Glutamatergic neuron (in vitro differentiated cells): ENCODE measurements around the gene MYOF. TPM values are rescaled to one million over a fixed set of nuclear protein-coding genes. Genes with fewer than 3 reads are reported as not detected.

ENCODE experiments used
- DNase-seq: peaks from one replicate; pipeline ENCODE4 v3.0.0; 2022
- H3K27ac Mint-ChIP-seq: one replicate; pipeline ENCODE4 v1.8.0; 2020; ENCODE audit warnings: mild to moderate bottlenecking, mixed read lengths, inconsistent platforms; ENCODE audit not compliant: unreplicated experiment
- H3K27me3 Mint-ChIP-seq: one replicate; pipeline ENCODE4 v1.8.0; 2020; ENCODE audit warnings: mild to moderate bottlenecking, moderate library complexity, mixed read lengths, inconsistent platforms; ENCODE audit not compliant: unreplicated experiment
- H3K36me3 Mint-ChIP-seq: one replicate; pipeline ENCODE4 v1.8.0; 2020; ENCODE audit warnings: mild to moderate bottlenecking, mixed read lengths, inconsistent platforms; ENCODE audit not compliant: unreplicated experiment
- H3K4me1 Mint-ChIP-seq: one replicate; pipeline ENCODE4 v1.8.0; 2020; ENCODE audit warnings: mild to moderate bottlenecking, low read depth, mixed read lengths, inconsistent platforms; ENCODE audit not compliant: unreplicated experiment
- H3K4me3 Mint-ChIP-seq: one replicate; pipeline ENCODE4 v1.8.0; 2020; ENCODE audit warnings: mild to moderate bottlenecking, mixed read lengths, inconsistent platforms; ENCODE audit not compliant: unreplicated experiment
- H3K9me3 Mint-ChIP-seq: one replicate; pipeline ENCODE4 v1.8.0; 2020; ENCODE audit warnings: mild to moderate bottlenecking, moderate library complexity, mixed read lengths, inconsistent platforms; ENCODE audit not compliant: unreplicated experiment
- total RNA-seq: library from RNA; stranded (reverse); fragmentation: NEBNext Ultra II Directional; extraction: Animal tissue kit (Norgen Biotek cat#: 25700); gene quantifications from one replicate; pipeline ENCODE4 v1.2.1, GENCODE V29; 2021; ENCODE audit not compliant: unreplicated experiment
- TF ChIP-seq, protein P1 (sequence below): fragments of 200-600 bp; sonication (generic); IDR thresholded peaks from one replicate; pipeline ENCODE4 v1.5.0; 2021; ENCODE audit not compliant: partially characterized antibody, unreplicated experiment

The MYOF gene
- total RNA-seq, 1 donor from 2014 or later = 0.42 TPM

DNA sequence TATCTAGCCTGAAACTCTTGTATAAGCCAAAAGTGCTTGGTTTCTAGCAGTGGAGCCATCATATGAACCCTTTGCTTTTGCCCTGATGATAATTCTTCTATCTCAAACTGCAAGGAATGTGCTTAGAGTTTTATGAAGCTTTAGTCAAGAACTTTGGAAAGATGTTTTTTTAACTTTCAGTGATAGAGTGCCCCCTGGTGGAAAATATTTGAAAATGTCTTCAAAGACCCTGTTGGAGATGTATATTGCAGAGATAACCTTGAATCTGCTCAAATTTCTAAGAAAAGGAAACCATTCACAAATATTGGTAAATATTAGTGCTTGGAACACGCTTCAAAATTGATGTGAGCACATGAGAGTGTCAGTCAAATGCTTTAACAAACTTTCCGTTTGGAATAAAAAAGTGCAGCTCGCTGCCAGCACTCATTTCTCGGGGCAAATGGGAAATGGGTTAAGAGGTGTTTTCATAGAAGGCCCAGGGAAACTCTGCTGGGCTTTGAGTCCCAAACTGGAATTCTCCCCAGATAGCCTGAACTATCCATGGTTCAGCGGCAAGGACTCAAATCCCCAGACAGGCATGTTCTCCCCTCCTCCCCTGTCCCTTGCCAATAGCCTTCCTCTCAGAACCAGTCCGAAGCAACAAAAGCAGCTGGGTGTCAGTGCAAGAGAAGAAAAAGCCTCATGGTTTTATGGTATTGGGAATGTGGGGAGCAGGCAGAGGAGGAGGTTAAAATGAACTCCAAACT lies 129.3 kb downstream of the MYOF start:
- TF ChIP-seq, protein P1, sequence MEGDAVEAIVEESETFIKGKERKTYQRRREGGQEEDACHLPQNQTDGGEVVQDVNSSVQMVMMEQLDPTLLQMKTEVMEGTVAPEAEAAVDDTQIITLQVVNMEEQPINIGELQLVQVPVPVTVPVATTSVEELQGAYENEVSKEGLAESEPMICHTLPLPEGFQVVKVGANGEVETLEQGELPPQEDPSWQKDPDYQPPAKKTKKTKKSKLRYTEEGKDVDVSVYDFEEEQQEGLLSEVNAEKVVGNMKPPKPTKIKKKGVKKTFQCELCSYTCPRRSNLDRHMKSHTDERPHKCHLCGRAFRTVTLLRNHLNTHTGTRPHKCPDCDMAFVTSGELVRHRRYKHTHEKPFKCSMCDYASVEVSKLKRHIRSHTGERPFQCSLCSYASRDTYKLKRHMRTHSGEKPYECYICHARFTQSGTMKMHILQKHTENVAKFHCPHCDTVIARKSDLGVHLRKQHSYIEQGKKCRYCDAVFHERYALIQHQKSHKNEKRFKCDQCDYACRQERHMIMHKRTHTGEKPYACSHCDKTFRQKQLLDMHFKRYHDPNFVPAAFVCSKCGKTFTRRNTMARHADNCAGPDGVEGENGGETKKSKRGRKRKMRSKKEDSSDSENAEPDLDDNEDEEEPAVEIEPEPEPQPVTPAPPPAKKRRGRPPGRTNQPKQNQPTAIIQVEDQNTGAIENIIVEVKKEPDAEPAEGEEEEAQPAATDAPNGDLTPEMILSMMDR = peak; percentile 92
- Mint-ChIP-seq H3K27me3 (no peaks in the 10 kb centered on the region), H3K27ac (no peak overlapping the region), H3K4me3 (no peak overlapping the region), H3K9me3 (peaks cover 1% of the 10 kb centered on the region), H3K4me1 (no peaks in the 10 kb centered on the region), H3K36me3 (no peaks in the 10 kb centered on the region)
- DNase-seq = no peak

DNA sequence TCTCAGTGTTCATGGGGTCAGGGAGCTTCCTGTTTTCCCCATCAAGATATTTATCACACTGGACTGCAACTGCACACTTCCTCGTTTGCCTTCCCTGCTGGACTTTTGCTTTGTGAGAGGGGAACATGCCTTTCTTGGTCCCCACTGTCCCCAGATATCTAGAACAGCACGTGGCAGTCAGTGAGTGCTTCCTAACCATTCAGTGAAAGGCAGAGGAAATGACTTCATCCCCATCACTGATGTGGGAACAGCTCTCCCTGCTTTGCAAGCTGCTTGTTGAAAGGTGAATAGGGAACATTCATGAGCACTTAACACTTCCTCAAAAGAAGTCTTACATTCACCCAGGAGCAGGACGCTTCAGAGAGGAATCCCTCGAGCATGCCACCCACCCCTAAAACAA lies 135.4 kb downstream of the MYOF start:
- DNase-seq = no peak
- H3K4me3 Mint-ChIP-seq = no peak overlapping the region
- H3K27me3 Mint-ChIP-seq = no peaks in the 10 kb centered on the region
- peaks cover 1% of the 10 kb centered on the region for H3K9me3 Mint-ChIP-seq
- H3K36me3 Mint-ChIP-seq = no peaks in the 10 kb centered on the region
- H3K4me1 Mint-ChIP-seq = peaks cover 3% of the 10 kb centered on the region
- H3K27ac Mint-ChIP-seq = no peak overlapping the region
- TF ChIP-seq, protein P1 = no peak

DNA sequence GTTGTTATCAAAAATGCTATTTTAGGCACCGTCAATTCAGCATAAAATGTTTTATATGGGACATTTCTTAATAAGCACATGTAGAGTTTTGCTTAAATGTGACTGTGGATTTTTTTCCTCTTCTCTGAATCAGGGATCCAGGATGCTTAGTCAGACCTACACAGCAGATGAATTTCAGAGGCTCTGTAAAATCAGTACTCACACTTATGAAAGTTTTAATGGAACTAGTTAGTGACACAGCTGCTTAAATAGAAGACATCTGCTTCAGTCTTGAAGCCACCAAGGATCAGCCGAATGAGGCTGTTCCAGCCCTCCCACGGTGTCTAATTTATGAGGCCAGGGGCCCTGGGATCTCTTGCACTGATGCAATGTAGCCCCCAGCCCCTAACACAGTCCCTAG lies 136.0 kb downstream of the MYOF start:
- H3K27me3 Mint-ChIP-seq = no peaks in the 10 kb centered on the region
- H3K9me3 Mint-ChIP-seq = peaks cover 1% of the 10 kb centered on the region
- peaks cover 3% of the 10 kb centered on the region for H3K4me1 Mint-ChIP-seq
- H3K27ac Mint-ChIP-seq = no peak overlapping the region
- H3K4me3 Mint-ChIP-seq = no peak overlapping the region
- TF ChIP-seq, protein P1 = no peak
- H3K36me3 Mint-ChIP-seq = no peaks in the 10 kb centered on the region
- no peak for DNase-seq

DNA sequence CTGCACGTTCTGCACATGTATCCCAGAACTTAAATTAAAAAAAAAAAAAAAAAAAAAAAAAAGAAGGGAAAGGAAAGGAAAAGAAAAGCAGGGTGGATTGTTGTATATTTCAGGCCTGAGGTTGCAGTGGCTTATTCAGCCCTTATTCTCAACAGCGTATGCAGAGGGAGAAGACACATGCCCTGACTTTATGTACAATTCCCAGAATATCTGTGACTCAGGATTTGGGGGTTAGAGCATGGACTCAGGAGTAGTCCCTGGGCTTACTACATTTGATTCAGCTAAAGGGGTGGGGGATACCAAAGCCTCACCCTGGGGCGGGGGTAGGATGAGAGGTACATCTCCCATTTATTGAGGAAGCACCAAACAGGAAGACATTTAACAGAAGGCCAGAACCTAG lies 137.4 kb downstream of the MYOF start:
- Mint-ChIP-seq H3K9me3 (peaks cover 1% of the 10 kb centered on the region), H3K4me3 (no peak overlapping the region), H3K4me1 (peaks cover 3% of the 10 kb centered on the region), H3K27ac (no peak overlapping the region), H3K36me3 (no peaks in the 10 kb centered on the region), H3K27me3 (no peaks in the 10 kb centered on the region)
- DNase-seq = no peak
- TF ChIP-seq, protein P1 = no peak

DNA sequence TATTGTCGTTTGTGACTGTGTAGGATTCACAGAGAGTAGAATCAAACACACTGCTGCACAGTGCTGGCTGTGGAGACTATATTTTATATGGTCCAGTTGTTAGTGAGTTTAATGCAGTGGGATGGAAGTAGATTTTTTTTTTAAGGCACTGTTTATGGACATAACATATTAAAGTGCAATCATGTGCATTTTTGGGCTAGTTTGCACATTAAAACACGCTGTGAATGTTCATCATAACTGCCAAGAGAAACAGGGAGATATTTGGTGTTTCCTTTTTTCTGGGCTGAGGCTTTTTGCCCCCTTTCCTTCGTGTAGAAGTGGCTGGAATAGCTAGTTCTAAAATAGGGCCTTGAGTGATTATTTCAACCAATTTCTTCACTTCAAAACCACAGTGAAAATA lies 139.2 kb downstream of the MYOF start:
- H3K36me3 Mint-ChIP-seq = no peaks in the 10 kb centered on the region
- peaks cover 3% of the 10 kb centered on the region for H3K4me1 Mint-ChIP-seq
- no peak for DNase-seq
- H3K27ac Mint-ChIP-seq = no peak overlapping the region
- H3K9me3 Mint-ChIP-seq = peaks cover under 1% of the 10 kb centered on the region
- H3K27me3 Mint-ChIP-seq = no peaks in the 10 kb centered on the region
- TF ChIP-seq, protein P1 = no peak
- no peak overlapping the region for H3K4me3 Mint-ChIP-seq
